ENCODE data around the gene PRKCZ.

DNA sequence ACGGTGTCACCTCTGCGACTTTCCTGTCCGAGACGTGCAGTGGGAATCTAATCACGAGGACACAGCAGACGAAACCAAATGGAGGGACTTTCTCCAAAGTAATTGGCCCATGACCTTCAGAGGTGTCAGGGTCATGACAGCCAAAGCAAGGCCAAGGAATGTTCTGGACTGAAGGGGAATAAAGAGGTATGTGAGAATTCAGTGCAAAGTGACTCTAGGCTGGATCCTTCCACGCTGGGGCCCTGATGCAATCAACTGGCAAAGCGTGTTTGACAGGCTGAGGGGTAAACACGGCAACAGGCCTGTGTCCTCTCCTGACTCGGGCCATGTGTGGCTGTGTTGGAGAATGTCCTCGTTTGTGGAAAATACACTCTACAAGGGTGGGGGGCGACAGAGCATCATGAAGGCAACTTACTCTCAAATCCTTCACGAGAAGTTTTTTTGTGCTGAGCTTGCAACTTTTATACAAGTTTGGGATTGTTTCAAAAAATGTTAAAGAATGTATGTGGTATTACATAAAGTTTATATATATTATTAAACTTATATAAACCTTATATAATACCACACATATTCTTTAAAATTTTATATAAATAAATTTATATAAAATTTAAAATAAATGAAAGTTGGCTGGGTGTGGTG lies 48.3 kb upstream of the PRKCZ start:
- TF ChIP-seq, protein P1, sequence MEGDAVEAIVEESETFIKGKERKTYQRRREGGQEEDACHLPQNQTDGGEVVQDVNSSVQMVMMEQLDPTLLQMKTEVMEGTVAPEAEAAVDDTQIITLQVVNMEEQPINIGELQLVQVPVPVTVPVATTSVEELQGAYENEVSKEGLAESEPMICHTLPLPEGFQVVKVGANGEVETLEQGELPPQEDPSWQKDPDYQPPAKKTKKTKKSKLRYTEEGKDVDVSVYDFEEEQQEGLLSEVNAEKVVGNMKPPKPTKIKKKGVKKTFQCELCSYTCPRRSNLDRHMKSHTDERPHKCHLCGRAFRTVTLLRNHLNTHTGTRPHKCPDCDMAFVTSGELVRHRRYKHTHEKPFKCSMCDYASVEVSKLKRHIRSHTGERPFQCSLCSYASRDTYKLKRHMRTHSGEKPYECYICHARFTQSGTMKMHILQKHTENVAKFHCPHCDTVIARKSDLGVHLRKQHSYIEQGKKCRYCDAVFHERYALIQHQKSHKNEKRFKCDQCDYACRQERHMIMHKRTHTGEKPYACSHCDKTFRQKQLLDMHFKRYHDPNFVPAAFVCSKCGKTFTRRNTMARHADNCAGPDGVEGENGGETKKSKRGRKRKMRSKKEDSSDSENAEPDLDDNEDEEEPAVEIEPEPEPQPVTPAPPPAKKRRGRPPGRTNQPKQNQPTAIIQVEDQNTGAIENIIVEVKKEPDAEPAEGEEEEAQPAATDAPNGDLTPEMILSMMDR (IDR thresholded peaks at IDR 0.05), result no peak
- TF ChIP-seq ZFX (IDR thresholded peaks at IDR 0.05; ENCODE audit: borderline replicate concordance), result no peak
